HS-5 (cell line): Measurements from ENCODE around the gene VPS37C.
A peak's percentile ranks its signal among the peaks of the same experiment; 100 is the strongest.

Experiments
- DNase-seq: peaks from one replicate; pipeline ENCODE4 v3.0.0-alpha.2; 2012; ENCODE audit warnings: low read depth

The VPS37C gene

GRCh38 chr11:61153593-61154095 is 7.6 kb downstream of the VPS37C start:
- DNase-seq, result no peak

DNA sequence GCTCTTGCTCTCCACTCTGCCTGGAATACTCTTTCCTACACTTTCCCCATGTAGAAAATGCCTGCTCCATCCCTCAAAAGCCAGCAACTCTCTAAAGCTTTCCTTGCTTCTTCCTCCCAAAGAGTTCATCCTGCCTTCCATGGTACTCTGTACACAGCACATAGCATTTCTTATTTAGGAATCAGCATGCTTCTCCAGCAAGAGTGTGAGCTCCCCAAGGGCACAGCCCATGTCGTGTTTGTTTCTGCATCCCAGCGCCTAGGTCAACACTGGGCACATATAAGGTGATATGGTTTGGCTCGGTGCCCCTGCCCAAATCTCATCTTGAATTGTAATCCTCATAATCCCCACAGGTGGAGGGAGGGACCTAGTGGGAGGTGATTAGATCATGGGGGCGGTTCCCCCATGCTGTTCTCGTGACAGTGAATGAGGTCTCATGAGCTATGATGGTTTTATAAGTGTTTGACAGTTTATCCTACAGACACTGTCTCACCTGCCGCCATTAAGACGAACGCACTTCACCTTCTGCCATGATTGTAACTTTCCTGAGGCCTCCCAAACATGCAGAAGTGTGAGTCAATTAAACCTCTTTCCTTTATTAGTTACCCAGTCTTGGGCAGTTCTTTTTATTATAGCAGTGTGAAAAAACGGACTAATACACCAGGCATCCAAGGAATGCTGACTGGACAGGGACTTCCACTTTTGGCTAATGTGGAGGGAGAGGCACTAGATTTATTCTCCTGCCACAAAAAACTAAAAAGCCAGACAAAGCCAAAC is 8.2 kb downstream of the VPS37C start:
- DNase-seq, result peak; percentile 75

DNA sequence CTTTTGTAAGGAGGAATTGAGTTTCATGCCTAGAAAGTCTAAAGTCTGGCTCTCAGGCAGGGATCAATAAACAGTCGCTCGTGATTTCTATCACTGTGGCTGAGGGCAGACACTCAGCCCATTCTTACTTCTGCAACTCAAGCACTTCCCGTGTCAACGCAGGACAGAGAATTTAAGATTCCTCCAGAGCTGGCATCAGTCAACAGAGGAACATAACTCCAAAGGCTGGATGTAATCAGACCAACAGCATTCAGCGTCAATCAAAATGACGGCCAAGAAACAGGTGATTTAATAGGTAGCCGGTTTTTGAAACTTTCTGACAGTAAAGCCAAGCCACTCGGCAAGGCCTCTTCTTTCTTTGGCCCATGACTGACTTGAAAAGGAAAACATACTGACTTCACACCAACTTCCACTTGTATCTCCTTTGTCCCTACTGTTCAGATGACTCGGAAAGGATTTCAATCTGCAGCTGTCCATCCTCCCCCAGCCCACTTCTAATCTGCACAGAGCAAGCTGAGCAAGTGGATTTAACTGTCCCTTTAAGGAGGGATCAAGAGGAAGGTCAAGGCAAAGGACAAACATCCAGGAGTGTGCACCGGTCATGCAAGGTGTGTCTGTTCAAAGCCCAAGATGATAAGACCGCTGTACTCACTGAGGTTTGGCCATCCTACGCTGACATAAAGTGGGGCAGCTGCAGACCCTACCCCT is 9.5 kb downstream of the VPS37C start:
- DNase-seq, result no peak

DNA sequence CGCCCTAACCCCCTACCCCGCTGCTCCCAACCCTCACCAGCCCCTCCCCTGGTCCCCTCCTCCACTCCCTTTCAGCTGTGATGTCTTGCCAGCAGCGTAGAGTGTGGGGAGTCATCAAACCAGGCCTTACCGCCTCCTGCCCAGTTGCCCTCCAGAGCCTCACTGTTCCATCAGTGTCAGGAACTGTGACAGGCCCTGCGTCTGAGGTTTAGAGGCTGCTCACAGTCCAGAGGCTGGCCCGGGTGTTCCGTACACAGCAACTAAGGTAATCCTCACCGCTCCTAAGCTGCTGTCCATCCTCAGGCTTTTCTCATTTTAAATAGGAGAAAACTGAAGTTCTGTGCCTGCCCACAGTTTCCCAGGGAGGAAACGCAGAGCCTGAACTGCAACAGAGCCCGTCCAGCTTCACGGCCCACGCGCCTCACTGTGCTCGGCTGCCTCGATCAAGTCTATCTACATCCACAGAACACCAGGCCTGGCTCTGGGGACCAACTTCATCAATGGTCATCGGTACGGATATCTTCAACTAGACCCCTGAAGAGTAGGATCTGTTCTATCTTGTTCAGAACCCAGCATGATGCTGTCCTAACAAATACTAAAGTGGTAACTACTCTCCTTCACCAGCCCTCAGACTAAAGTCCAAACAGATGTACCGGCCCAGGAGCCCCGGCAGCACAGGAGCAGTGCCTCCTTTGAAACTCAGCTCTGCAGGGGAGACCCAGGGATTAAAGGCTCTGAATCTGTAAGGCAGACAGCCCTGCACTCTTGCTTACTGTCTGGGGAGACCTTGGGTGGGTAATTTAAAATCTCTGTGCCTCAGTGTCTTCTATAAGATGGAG is 10.3 kb downstream of the VPS37C start:
- no peak for DNase-seq

GRCh38 chr11:61149624-61150615 is 11.3 kb downstream of the VPS37C start:
- no peak for DNase-seq

DNA sequence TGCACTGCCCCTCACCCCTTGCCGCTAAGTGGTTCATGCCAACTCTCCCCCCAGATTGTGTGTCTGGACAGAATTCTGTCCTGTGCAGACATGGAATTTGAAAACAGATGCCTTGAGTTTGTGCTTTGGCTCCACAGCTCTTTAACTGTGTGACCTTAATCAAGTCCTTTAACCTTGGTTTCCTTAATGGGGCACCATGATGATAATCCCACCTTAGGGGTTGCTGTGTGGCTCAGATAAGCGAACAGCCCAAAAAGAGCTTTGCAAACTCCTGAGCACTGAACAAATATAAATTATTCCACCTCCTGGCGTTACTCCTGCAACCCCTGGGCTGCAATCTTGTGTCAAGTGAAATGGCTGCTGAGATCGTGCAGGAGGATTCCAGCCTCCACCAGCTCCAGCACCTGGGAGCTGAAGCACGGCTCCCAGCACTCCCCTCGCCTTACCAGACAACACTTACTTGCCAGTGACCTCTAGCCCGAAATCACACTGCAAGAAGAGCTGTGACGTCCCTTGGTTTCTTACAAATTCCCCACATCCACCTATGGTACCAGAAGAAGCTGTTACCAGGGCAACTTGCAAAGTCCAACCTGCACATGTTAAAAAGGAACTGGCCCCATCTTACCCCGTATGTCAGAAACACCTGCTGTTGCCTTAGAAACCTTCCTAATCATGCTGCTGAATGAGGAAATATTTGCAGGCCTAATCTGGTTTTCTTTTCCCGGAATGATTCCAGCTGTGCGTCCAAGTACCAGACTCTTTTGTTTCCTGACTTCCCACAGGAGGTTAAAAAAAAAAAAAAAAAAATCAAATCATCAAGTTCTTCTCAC is 13.2 kb downstream of the VPS37C start:
- no peak for DNase-seq

DNA sequence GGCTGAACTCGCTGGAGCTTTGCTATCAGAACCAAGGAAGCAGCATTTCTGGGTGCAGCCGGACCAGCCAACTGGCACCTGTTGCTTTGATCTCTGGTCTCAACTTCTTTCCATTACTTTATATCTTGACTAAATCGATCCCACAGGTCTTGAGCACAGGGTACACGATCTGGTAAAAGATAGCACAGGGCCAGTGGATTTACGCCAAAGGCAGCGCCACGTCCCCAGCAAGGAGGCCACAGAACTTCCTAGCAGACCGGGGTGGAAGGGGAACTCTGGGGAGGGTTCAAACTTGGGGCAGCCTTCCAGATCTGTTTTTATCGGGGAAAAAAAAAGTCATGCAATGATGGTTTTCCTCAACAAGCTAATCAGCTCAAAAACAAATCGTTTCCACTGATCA is 14.0 kb downstream of the VPS37C start:
- DNase-seq, result no peak

GRCh38 chr11:61146416-61146815 is 14.8 kb downstream of the VPS37C start:
- DNase-seq, result no peak

DNA sequence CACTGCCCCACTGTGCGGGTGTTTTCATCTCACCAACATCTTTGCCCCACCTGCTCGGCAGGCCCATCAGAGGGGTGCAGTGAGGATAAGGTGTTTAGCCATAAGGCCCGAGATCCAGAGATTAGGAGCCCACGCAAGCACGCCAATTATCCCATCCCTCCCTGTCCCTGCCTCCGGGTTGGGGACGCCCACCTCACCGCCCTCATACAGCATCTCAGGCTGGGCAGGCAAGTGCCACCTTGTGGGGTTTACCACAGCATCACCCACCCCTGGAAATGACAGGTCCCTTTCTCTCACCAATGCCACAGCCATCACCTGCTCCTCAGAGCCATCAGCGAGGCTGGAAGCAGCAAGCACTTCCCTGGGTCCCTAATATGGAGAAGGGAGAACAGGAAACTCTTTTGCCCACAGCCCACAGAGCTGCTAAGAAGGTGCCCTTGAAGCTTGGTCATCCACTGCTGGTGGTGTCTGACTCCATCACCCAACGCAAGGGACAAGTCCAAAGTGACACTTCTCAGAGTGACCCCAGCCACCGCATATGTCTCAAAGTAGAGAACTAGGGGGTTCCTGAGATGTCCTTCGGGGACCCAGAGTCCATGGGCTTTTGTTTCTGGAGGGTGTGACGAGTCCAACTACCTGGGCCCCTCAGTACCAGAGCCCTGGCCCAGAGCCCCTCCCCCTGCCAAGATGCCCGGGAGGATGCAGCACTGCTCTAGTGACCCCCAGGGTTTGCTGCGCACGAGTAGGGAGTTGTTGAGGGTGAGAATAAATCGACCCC is 15.8 kb downstream of the VPS37C start:
- no peak for DNase-seq

- DNase-seq, result no peak
These were observed 16.6 kb downstream of the VPS37C start for GRCh38 chr11:61144511-61145179.

DNA sequence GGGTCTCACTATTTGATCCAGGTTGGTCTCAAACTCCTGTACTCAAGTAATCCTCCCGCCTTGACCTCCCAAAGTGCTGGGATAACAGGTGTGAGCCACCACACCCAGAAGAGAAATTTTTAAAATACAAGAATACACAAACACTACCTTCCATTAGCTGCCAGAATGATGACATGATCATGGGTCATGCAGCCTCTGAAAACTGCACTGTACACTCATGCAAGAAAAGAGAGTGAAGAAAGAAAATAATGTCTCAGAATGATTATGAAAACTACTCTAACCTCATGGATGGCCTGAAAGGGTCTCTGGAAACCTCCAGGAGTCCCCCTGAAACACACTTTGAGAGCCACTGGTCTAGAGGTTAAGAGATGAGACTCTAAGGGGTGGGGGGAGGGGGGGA is 18.8 kb downstream of the VPS37C start:
- DNase-seq, result no peak

DNA sequence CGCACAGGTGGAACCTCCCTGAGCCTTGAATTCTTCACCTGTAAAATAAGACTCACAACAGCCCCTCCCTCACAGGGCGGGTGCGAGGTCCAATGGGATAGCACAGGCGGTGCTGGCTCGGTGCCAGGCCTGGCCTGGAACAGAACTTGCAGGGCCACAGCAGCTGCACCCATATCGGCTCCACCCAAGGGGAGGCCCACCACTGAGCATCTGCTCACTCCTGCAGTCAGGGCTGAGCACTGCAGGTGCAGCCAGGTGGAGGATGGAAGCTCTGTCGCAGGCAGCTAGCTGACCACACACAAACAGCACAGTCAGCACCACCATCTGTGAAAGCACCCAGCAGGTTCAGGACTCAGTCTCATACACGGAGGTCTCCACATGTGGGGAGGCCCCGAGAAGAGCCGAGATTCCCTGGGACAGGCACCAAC is 19.6 kb downstream of the VPS37C start:
- DNase-seq, result no peak

GRCh38 chr11:61140416-61140815 is 20.8 kb downstream of the VPS37C start:
- no peak for DNase-seq

GRCh38 chr11:61139387-61139786 is 21.8 kb downstream of the VPS37C start:
- DNase-seq, result no peak

DNA sequence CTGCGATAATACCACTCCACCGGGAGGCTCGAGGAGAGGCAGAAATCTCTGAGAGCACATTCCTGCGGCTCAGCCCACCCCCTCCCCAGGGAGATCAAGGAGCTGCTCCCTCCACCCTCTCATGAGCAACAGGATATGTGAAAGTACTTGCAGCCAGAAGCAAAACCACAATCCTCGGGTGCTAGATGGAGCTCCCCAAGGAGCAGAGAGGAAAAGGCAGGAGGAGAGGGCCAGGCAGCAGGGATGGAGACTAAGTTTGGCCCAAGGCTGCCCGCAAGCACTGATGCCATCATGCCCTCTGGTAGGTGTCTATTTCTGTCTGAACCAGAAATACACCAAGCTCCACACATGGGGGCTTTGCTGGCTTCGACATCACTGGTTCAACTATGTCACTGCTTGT is 22.3 kb downstream of the VPS37C start:
- no peak for DNase-seq

GRCh38 chr11:61134801-61135257 is 26.4 kb downstream of the VPS37C start:
- DNase-seq, result no peak

DNA sequence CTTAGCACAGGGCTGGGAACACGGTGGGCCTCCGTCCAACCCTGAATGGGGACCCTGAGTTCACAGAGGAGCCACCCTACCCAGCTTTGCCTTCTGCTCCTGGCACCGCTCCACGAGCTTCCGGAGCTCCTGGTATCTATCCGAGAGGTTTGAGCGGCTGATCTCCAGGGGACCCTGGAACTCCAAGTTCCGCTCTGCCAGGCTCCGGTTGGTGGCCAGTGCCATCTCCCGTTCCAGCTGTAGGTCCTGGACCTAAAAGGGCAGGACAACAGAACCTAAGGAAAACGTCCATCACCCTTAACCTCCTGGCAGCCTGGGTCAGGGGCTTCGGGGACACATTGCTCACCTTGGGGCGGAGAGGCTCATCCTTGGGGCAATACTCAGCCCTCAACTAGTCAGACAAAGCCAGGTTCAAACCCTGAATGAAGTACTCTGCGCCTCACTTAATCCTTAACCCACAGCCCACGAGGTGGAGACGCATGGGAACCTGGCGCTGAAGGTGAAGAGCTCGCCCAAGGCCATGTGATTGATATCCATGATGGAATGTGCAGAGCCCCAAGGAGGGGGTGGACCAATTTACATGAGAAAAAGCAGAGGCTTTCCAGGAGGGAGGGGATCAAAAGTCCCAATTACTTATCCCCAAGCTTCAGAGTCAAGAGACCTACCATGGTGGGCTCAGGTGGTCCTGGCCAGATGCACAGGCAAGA is 27.1 kb downstream of the VPS37C start:
- no peak for DNase-seq

DNA sequence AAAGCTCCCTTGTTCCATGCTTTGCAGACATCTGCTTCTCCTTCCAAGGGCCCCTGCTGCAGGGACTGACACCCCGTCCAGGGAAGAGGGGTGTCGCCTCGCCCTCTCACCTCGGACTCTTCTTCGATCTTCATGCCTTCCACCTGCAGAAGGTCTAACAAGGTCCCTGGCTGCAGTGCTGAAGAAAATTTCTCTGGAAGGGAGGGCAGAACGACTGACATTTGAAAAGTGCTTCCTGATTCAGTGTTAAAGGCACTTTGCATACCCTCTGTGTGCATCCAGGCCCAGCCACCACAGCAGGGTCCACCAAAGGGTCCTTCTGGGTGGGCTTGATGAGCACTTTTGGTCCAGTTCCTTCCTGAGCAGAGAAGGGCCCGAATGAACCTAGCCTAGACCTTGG is 28.1 kb downstream of the VPS37C start:
- no peak for DNase-seq
